Activated CD4-positive, alpha-beta T cell treated with anti-CD3 and anti-CD28 coated beads, Interleukin-2, amount 10 ng/mL, durations not matched to agents 24 days and 14 days (primary cell): ENCODE data around the gene UTS2R. TPM values are rescaled to one million over a fixed set of nuclear protein-coding genes. Genes with fewer than 3 reads are reported as not detected.
"Not testable (repeated sequence)": the region's sequence is repeated elsewhere in the genome, so short reads cannot be mapped to it uniquely, and the experiment has no call there.

Experiments used
- DNase-seq: peaks from one replicate; pipeline ENCODE4 v3.0.0; 2022
- H3K27ac Mint-ChIP-seq: one replicate; pipeline ENCODE4 v1.8.0; 2022; ENCODE audit warnings: mild to moderate bottlenecking, mixed read lengths
- H3K27me3 Mint-ChIP-seq: one replicate; pipeline ENCODE4 v1.8.0; 2022; ENCODE audit warnings: mixed read lengths
- H3K36me3 Mint-ChIP-seq: one replicate; pipeline ENCODE4 v1.8.0; 2022; ENCODE audit warnings: low read depth, mild to moderate bottlenecking, mixed read lengths
- H3K4me1 Mint-ChIP-seq: one replicate; pipeline ENCODE4 v1.8.0; 2021; ENCODE audit warnings: mixed read lengths
- H3K4me3 Mint-ChIP-seq: one replicate; pipeline ENCODE4 v1.8.0; 2022; ENCODE audit warnings: mild to moderate bottlenecking, moderate library complexity, mixed read lengths
- H3K9me3 Mint-ChIP-seq: one replicate; pipeline ENCODE4 v1.8.0; 2021; ENCODE audit warnings: mixed read lengths
- intact Hi-C: fragments of 100-400 bp; cut with micrococcal nuclease; formaldehyde crosslinking; loops from one replicate; pipeline ENCODE4 v1.15.1; 2023
- total RNA-seq: library from RNA; stranded (reverse); gene quantifications from 2 replicates; pipeline ENCODE4 v1.2.3, GENCODE V29; 2022

UTS2R gene
- total RNA-seq, 1 donor from 2014 or later: 0.14 TPM

GRCh38 chr17:82382220-82382932, 10.8 kb downstream of the UTS2R start:
- H3K27ac Mint-ChIP-seq, H3K9me3 Mint-ChIP-seq, H3K36me3 Mint-ChIP-seq, intact Hi-C loops, H3K4me1 Mint-ChIP-seq, H3K4me3 Mint-ChIP-seq, DNase-seq: not testable (repeated sequence)
- H3K27me3 Mint-ChIP-seq: peaks cover 14% of the 10 kb centered on the region

- Mint-ChIP-seq H3K27me3 (peaks cover 13% of the 10 kb centered on the region), H3K4me3 (no peak overlapping the region), H3K27ac (no peak overlapping the region), H3K36me3 (no peaks in the 10 kb centered on the region), H3K4me1 (peaks cover 10% of the 10 kb centered on the region), H3K9me3 (no peaks in the 10 kb centered on the region)
- intact Hi-C loops: no loop called here
- DNase-seq: no peak
These were observed 11.3 kb downstream of the UTS2R start for GRCh38 chr17:82382933-82383255.

- intact Hi-C loops: no loop called here
- Mint-ChIP-seq H3K9me3 (no peaks in the 10 kb centered on the region), H3K27me3 (peaks cover 13% of the 10 kb centered on the region), H3K27ac (no peak overlapping the region), H3K36me3 (no peaks in the 10 kb centered on the region), H3K4me3 (no peak overlapping the region), H3K4me1 (peaks cover 10% of the 10 kb centered on the region)
- DNase-seq: no peak
These were observed 11.8 kb downstream of the UTS2R start for GRCh38 chr17:82383411-82383810.

- Mint-ChIP-seq H3K27ac (no peak overlapping the region), H3K4me3 (no peak overlapping the region), H3K4me1 (peaks cover 10% of the 10 kb centered on the region), H3K36me3 (no peaks in the 10 kb centered on the region), H3K9me3 (no peaks in the 10 kb centered on the region), H3K27me3 (peaks cover 11% of the 10 kb centered on the region)
- intact Hi-C loops: no loop called here
- no peak for DNase-seq
These were observed 12.6 kb downstream of the UTS2R start for GRCh38 chr17:82384051-82384729.

GRCh38 chr17:82384730-82385481, 13.3 kb downstream of the UTS2R start:
- H3K9me3 Mint-ChIP-seq: no peaks in the 10 kb centered on the region

GRCh38 chr17:82385559-82386254, 14.1 kb downstream of the UTS2R start:
- intact Hi-C loops: no loop called here
- H3K36me3 Mint-ChIP-seq: no peaks in the 10 kb centered on the region

More at GRCh38 chr17:82384730-82385481, 13.3 kb downstream of the UTS2R start:
- Mint-ChIP-seq H3K4me3 (no peak overlapping the region), H3K4me1 (peaks cover 8% of the 10 kb centered on the region), H3K27ac (no peak overlapping the region), H3K36me3 (no peaks in the 10 kb centered on the region), H3K27me3 (peaks cover 9% of the 10 kb centered on the region)
- no peak for DNase-seq
- intact Hi-C loops: no loop called here

GRCh38 chr17:82386255-82386831, 14.8 kb downstream of the UTS2R start:
- Mint-ChIP-seq H3K36me3 (no peaks in the 10 kb centered on the region), H3K27ac (no peak overlapping the region), H3K4me3 (no peak overlapping the region), H3K4me1 (peaks cover 4% of the 10 kb centered on the region), H3K9me3 (no peaks in the 10 kb centered on the region), H3K27me3 (peaks cover 4% of the 10 kb centered on the region)
- intact Hi-C loops: no loop called here
- DNase-seq: no peak

More at GRCh38 chr17:82385559-82386254, 14.1 kb downstream of the UTS2R start:
- Mint-ChIP-seq H3K27me3 (peaks cover 5% of the 10 kb centered on the region), H3K9me3 (no peaks in the 10 kb centered on the region), H3K27ac (no peak overlapping the region), H3K4me1 (peaks cover 4% of the 10 kb centered on the region), H3K4me3 (no peak overlapping the region)
- DNase-seq: no peak

- peaks cover 2% of the 10 kb centered on the region for H3K27me3 Mint-ChIP-seq
- no peak overlapping the region for H3K27ac Mint-ChIP-seq
- intact Hi-C loops: no loop called here
- peaks cover 4% of the 10 kb centered on the region for H3K4me1 Mint-ChIP-seq
- no peak for DNase-seq
- H3K4me3 Mint-ChIP-seq: no peak overlapping the region
- H3K9me3 Mint-ChIP-seq: no peaks in the 10 kb centered on the region
- no peaks in the 10 kb centered on the region for H3K36me3 Mint-ChIP-seq
These were observed 15.5 kb downstream of the UTS2R start for GRCh38 chr17:82386881-82387704.

- H3K9me3 Mint-ChIP-seq: no peaks in the 10 kb centered on the region
- H3K27ac Mint-ChIP-seq: no peak overlapping the region
- H3K4me3 Mint-ChIP-seq: no peak overlapping the region
- no peaks in the 10 kb centered on the region for H3K36me3 Mint-ChIP-seq
- H3K4me1 Mint-ChIP-seq: peaks cover 4% of the 10 kb centered on the region
- intact Hi-C loops: no loop called here
- DNase-seq: no peak
- H3K27me3 Mint-ChIP-seq: peaks cover 2% of the 10 kb centered on the region
These were observed 16.1 kb downstream of the UTS2R start for GRCh38 chr17:82387705-82388106.

GRCh38 chr17:82388223-82388921, 16.8 kb downstream of the UTS2R start:
- intact Hi-C loops: no loop called here
- Mint-ChIP-seq H3K36me3 (no peaks in the 10 kb centered on the region), H3K4me1 (peaks cover 4% of the 10 kb centered on the region), H3K4me3 (no peak overlapping the region), H3K27ac (no peak overlapping the region), H3K9me3 (no peaks in the 10 kb centered on the region), H3K27me3 (peaks cover 2% of the 10 kb centered on the region)
- no peak for DNase-seq

- Mint-ChIP-seq H3K4me3 (no peak overlapping the region), H3K4me1 (peaks cover 4% of the 10 kb centered on the region), H3K27me3 (peaks cover 2% of the 10 kb centered on the region), H3K9me3 (no peaks in the 10 kb centered on the region), H3K27ac (no peak overlapping the region), H3K36me3 (no peaks in the 10 kb centered on the region)
- DNase-seq: no peak
- intact Hi-C loops: no loop called here
These were observed 17.3 kb downstream of the UTS2R start for GRCh38 chr17:82388922-82389283.

- Mint-ChIP-seq H3K4me3 (no peak overlapping the region), H3K36me3 (no peaks in the 10 kb centered on the region), H3K27me3 (peaks cover 2% of the 10 kb centered on the region), H3K27ac (no peak overlapping the region), H3K4me1 (peaks cover 7% of the 10 kb centered on the region), H3K9me3 (no peaks in the 10 kb centered on the region)
- intact Hi-C loops: no loop called here
- DNase-seq: no peak
These were observed 17.8 kb downstream of the UTS2R start for GRCh38 chr17:82389379-82389778.
